OCI-LY3 (cell line): Measurements from ENCODE around the gene BCL11A.

ENCODE experiments used
- H2AFZ ChIP-seq: fragments of 200-600, 300-600 bp; shearing (Covaris generic); 2 replicates; pipeline ENCODE4 v1.6.0; 2014; ENCODE audit warnings: antibody characterized with exemption, low read depth, low read length
- H3K27ac ChIP-seq: fragments of 200-600, 300-600 bp; sonication (generic); 2 replicates; pipeline ENCODE4 v1.5.1; 2014; ENCODE audit warnings: mild to moderate bottlenecking, low read length, moderate library complexity, mixed read lengths
- H3K27me3 ChIP-seq: fragments of 200-600, 300-600 bp; sonication (generic); 2 replicates; pipeline ENCODE4 v1.6.1; 2014; ENCODE audit warnings: low read depth, low read length, mixed read lengths
- H3K36me3 ChIP-seq: fragments of 200-600, 300-600 bp; sonication (generic); replicated peaks from 2 replicates; pipeline ENCODE3; 2014; ENCODE audit warnings: low read depth, low read length, mixed read lengths
- H3K4me1 ChIP-seq: fragments of 300-600, 200-600 bp; sonication (generic); 2 replicates; pipeline ENCODE4 v1.6.1; 2014; ENCODE audit warnings: low read length, mixed read lengths
- H3K4me2 ChIP-seq: fragments of 200-600, 300-600 bp; sonication (generic); 2 replicates; pipeline ENCODE4 v1.6.1; 2014; ENCODE audit warnings: low read length, mixed read lengths
- H3K4me3 ChIP-seq: fragments of 300-600, 200-600 bp; sonication (generic); 2 replicates; pipeline ENCODE4 v1.5.1; 2014; ENCODE audit warnings: antibody characterized with exemption, mild to moderate bottlenecking, low read length, moderate library complexity
- H3K79me2 ChIP-seq: fragments of 300-600, 200-600 bp; shearing (Covaris generic); 2 replicates; pipeline ENCODE4 v1.6.1; 2014; ENCODE audit warnings: mild to moderate bottlenecking, low read length, mixed read lengths
- H3K9ac ChIP-seq: fragments of 300-600, 200-600 bp; shearing (Covaris generic); 2 replicates; pipeline ENCODE4 v1.6.0; 2014; ENCODE audit warnings: mild to moderate bottlenecking, low read length, moderate library complexity
- H3K9me3 ChIP-seq: fragments of 200-600, 300-600 bp; shearing (Covaris generic); 2 replicates; pipeline ENCODE4 v1.6.1; 2014; ENCODE audit warnings: low read length, mixed read lengths; ENCODE audit not compliant: insufficient read depth
- H4K20me1 ChIP-seq: fragments of 200-600, 300-600 bp; sonication (generic); 2 replicates; pipeline ENCODE4 v1.6.1; 2016; ENCODE audit warnings: low read length, mixed read lengths; ENCODE audit not compliant: insufficient read depth
- CTCF ChIP-seq: fragments of 200-600, 300-600 bp; sonication (generic); IDR thresholded peaks from 2 replicates; pipeline ENCODE4 v1.5.1; 2014; ENCODE audit warnings: antibody characterized with exemption, low read length, low read depth
- EZH2phosphoT487 ChIP-seq: fragments of 200-600 bp; shearing (Covaris generic); IDR thresholded peaks from 2 replicates; pipeline ENCODE4 v1.6.1; 2018; ENCODE audit warnings: antibody characterized with exemption, mixed run types, low read depth

Gene BCL11A

GRCh38 chr2:60456115-60456770 is 97.2 kb downstream of the BCL11A start:
- Histone ChIP-seq H3K4me3 (no peak overlapping the region), H3K79me2 (peaks cover 72% of the 10 kb centered on the region), H2AFZ (no peak overlapping the region), H3K27ac (no peak overlapping the region), H3K4me1 (peaks cover 4% of the 10 kb centered on the region; the same call in 1 of the 2 replicates), H3K27me3 (no peaks in the 10 kb centered on the region), H3K4me2 (no peak overlapping the region), H3K9me3 (no peaks in the 10 kb centered on the region), H4K20me1 (peaks cover 9% of the 10 kb centered on the region; the same call in 1 of the 2 replicates), H3K9ac (no peak overlapping the region), H3K36me3 (peaks cover 63% of the 10 kb centered on the region)
- TF ChIP-seq CTCF (no peak), EZH2phosphoT487 (no peak)

GRCh38 chr2:60453872-60454271 is 99.6 kb downstream of the BCL11A start:
- H3K4me3 ChIP-seq = no peak overlapping the region
- H4K20me1 ChIP-seq = 0 out of 2 replicates have a peak, but pooled peaks cover 4% of the 10 kb centered on the region
- peaks cover 49% of the 10 kb centered on the region for H3K79me2 ChIP-seq
- no peak overlapping the region for H2AFZ ChIP-seq
- H3K36me3 ChIP-seq = peaks cover 42% of the 10 kb centered on the region
- no peaks in the 10 kb centered on the region for H3K27me3 ChIP-seq
- no peak for TF ChIP-seq CTCF
- no peak for TF ChIP-seq EZH2phosphoT487
- no peak overlapping the region for H3K27ac ChIP-seq
- peaks cover 16% of the 10 kb centered on the region; the same call in 1 of the 2 replicates for H3K4me1 ChIP-seq
- H3K9ac ChIP-seq = no peak overlapping the region
- no peak overlapping the region for H3K4me2 ChIP-seq
- H3K9me3 ChIP-seq = no peaks in the 10 kb centered on the region

GRCh38 chr2:60453301-60453700 is 100.2 kb downstream of the BCL11A start:
- Histone ChIP-seq H3K4me2 (no peak overlapping the region), H3K27me3 (no peaks in the 10 kb centered on the region), H3K9me3 (no peaks in the 10 kb centered on the region), H3K79me2 (peaks cover 43% of the 10 kb centered on the region), H3K4me3 (no peak overlapping the region), H3K36me3 (peaks cover 41% of the 10 kb centered on the region), H2AFZ (no peak overlapping the region), H3K4me1 (peaks cover 21% of the 10 kb centered on the region), H4K20me1 (0 out of 2 replicates have a peak, but pooled peaks cover 4% of the 10 kb centered on the region), H3K9ac (no peak overlapping the region), H3K27ac (no peak overlapping the region)
- no peak for TF ChIP-seq EZH2phosphoT487
- TF ChIP-seq CTCF = no peak

GRCh38 chr2:60450488-60450887 is 103.0 kb downstream of the BCL11A start:
- H3K27me3 ChIP-seq = no peaks in the 10 kb centered on the region
- TF ChIP-seq CTCF = no peak
- TF ChIP-seq EZH2phosphoT487 = no peak
- H3K9me3 ChIP-seq = no peaks in the 10 kb centered on the region
- peaks cover 15% of the 10 kb centered on the region for H3K79me2 ChIP-seq
- H3K4me3 ChIP-seq = no peak overlapping the region
- peaks cover 47% of the 10 kb centered on the region for H3K4me1 ChIP-seq
- H2AFZ ChIP-seq = no peak overlapping the region
- H4K20me1 ChIP-seq = no peaks in the 10 kb centered on the region
- no peak overlapping the region for H3K9ac ChIP-seq
- H3K36me3 ChIP-seq = peaks cover 20% of the 10 kb centered on the region
- no peak overlapping the region for H3K4me2 ChIP-seq
- H3K27ac ChIP-seq = peak overlapping the region; percentile 53
